ENCODE data around the gene LIME1.

Gene LIME1

GRCh38 chr20:63750807-63751470 lies 14.5 kb downstream of the LIME1 start:
- no peak for DNase-seq (ENCODE audit: low spot score)

DNA sequence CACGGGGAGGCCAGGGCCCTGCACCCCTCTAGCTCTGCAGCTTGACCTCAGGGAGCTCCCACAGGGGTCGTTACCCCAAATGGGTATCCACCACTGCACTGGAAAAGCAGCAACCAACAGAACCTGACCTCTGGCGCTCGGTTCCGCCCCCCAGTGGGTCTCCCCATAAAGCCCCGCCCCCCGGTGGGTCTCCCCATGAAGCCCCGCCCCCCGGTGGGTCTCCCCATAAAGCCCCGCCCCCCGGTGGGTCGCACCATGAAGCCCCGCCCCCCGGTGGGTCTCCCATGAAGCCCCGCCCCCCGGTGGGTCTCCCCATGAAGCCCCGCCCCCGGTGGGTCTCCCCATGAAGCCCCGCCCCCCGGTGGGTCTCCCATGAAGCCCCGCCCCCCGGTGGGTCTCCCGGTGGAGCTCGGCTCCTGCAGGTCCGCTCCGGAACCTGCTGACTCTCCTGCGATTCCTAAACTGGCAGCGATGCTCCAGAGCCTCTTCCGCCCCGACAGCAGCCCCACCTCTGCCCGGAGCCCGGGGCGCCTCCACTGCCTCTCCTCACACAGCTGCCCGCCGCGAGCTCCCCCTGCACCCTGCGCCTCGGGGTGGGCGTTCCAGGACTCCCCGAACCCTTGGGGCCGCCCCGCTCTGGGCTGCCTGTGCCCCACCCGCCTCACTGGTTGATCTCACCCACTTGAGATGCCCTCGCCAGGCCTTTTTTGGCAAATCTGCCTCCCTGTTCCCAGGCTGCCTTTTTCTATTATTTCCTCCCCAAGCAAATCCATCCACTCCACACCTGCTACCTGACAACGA lies 15.2 kb downstream of the LIME1 start:
- no peak for DNase-seq (ENCODE audit: low spot score)

DNA sequence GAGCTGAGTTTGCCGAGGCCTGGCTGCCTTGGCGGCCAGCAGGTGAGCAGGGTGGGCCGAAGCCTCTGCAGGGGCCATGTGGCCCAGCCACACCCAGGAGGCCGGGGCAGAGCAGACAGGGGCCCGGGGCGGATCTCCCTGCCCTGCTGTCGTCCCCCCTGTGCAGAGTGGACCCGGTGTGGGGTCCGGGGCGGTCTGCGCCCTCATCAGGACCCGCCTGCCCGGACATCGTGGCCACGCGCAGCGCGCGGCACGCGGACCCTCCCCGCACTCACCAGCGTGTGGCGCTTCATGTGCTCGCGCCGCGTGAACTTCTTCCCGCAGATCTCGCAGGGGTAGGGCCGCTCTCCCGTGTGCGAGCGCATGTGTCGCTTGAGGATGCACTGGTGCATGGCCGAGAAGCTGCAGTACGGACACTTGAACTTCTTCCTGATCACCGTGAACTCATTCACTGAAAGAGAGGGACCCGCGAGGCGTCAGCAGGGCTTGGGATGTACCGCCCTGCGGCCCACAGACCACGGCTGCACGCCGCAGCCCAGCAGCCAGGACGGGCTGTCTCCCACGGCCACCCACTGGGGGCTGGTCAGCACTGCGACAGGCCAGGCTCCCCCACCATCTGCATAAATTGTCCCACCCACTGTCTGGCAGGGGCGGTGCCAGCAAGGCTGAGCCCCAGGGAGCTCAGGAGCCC lies 16.1 kb downstream of the LIME1 start:
- DNase-seq (ENCODE audit: low spot score) = no peak

- DNase-seq (ENCODE audit: low spot score) = no peak
Measured at GRCh38 chr20:63753381-63753780, 16.9 kb downstream of the LIME1 start.

DNA sequence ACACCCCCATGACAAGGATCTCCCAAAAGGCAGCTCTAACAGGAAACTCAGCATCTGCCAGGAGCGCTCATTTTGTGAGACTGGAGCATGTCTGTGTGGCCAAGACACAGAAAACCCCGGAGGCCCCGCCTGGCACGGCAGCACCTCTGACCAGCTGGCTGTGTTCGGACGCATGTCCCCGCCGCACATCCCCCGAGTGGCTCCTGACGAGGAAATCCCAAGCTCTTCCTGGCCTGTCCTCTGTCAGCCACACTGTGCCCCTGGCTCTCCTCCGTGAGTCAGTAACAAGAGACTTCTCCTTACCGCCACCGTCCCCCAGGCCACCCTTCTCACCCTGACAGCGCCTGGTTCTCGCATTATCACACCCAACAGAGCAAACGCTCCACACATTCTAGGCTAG lies 17.5 kb downstream of the LIME1 start:
- no peak for DNase-seq (ENCODE audit: low spot score)

DNA sequence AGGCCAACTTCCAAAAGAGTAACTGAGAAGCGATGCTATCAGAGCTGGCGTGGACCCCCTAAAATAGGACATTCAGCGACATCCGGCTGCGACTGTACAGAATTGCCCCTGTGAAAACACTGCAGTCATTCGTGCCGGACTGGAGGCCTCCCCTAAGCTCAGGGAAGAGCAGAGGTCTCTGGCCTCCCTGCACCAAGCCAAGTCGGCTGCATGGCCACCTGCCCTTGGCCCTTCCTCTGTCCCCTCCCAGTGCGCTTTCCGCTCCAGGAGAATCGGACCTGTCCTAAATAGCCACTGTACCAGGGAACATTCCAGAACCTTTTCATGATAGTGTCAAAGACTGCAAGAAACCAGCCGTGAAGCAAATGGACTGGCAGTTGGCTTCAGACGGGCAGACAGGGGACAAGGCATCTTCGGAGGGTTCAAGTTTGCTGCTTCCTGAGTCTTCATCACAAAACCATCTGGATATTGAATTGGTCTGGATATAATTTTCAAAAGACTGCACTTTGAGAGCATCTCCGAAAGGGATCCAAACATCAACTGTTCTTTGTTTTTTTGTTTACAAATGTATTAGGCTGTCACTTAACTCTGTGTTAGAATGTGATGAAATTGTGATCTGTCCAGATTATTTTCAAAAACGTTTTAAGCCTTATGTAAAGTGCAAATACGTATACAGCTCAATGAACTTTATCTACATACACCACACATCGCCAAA lies 19.6 kb downstream of the LIME1 start:
- no peak for DNase-seq (ENCODE audit: low spot score)

GRCh38 chr20:63756648-63756991 lies 20.2 kb downstream of the LIME1 start:
- no peak for DNase-seq (ENCODE audit: low spot score)

DNA sequence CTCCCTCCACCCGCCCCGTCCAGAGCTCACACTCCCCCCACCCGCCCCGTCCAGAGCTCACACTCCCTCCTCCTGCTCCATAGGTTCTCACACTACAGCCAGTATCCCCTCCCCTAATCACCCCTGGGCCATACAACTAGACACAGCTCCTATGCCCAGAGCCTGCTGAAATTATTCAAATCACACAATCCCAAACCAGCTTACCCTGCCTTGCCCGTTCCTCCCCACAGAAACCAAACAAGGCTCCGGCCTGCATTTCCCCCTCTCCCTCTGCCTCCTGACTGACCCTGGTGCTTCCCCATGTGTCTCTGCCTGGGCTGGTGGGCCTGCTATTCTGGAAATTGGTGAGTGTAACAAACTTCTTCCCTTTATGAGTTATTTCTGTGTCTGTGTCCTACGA lies 21.7 kb downstream of the LIME1 start:
- DNase-seq (ENCODE audit: low spot score) = no peak

DNA sequence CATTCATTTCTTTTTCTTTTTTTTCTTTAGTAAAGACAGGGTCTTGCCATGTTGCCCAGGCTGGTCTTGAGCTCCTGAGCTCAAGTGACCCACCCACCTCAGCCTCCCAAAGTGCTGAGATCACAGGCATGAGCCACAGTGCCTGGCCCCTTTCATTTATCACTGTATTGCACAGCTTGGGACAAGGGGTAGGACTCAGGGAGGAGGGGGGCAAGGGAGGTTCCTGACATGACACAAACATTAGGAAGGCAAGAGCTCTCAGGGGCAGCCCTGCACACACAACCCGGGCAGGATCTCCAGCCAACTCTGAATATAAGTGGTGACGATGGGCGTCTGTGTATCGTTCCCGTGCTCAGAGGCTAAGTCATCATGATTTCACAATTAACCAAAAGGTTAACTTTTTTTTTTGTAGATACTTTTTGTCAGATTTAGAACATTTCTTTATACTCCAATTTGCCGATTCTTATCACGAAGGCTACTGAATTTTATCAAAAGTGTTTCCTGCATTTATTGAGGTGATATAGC lies 23.0 kb downstream of the LIME1 start:
- no peak for DNase-seq (ENCODE audit: low spot score)

GRCh38 chr20:63765082-63765873 lies 28.8 kb downstream of the LIME1 start:
- DNase-seq (ENCODE audit: low spot score) = no peak

GRCh38 chr20:63765902-63766301 lies 29.4 kb downstream of the LIME1 start:
- no peak for DNase-seq (ENCODE audit: low spot score)

DNA sequence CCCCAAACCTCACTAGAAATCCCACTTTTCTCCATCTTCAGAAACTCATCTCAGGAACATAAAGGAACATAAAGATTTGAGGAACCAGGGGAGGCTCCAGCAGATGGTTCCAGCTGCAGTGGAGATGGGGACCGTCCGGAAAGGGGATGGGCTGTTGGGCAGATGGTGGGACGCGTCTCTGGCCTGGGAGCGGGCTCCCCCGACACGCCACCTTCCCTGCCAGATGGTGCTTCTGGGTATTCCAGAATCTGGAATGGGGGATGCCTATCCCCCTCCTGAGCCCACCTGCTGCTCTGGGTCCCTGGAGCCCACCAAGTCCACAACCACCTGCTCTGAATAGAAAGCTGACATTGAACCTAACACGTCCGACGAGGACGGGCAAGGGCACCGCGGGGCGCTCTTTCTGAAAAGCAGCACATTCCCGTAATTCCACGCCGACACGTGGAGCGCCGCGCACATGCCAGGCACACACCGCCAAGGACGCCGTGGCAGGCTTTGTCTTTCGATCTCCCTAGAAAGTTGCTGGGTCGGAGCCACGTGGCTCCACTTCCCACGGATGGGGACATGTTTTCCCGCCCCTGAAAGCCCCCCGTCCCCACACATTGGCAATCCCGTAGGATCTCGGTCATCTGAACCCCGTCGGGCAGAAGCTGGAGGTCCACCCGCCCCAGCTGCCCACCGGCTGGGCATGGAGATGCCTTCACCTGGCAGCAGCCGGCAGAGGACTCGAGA lies 30.4 kb downstream of the LIME1 start:
- DNase-seq (ENCODE audit: low spot score) = no peak

DNA sequence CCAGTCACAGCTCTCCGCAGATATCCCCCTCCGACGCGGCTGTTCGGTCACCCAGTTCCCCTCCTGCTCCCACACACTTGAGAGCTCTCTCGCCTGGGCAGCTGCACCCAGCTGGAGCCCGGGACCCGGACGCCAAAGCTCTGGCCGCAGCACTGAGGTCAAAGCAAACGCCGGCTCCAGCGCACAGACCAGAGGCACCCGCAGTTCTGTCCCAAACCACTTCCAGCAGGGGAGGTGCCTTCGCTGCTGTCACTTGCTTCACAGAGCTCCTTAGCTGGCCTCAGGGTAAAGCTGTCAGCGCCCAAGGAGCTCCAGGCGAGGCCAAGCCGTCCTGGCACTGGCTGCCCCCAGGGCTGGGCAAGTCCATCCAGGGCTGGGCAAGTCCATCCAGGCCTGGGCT lies 31.0 kb downstream of the LIME1 start:
- DNase-seq (ENCODE audit: low spot score) = no peak

DNA sequence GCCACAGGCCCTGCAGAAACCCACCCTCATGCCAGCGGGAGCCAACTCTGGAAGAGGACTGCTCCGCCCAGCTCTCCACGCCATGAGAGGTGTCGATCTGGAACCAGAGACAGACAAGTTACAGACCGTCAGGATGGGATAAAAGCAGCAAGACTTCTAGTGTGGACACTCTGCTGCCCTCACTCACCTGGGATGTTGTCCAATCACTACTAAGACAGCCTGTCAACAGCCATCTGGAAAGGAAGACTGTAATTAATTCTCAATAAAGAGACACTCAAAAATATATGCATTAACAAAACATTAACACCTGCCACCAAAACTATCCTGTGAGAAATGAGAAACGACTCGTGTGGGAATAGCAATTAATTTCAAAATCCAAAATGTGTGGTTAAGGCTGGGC lies 31.4 kb downstream of the LIME1 start:
- DNase-seq (ENCODE audit: low spot score) = no peak

GRCh38 chr20:63768591-63769515 lies 32.4 kb downstream of the LIME1 start:
- DNase-seq (ENCODE audit: low spot score) = no peak

DNA sequence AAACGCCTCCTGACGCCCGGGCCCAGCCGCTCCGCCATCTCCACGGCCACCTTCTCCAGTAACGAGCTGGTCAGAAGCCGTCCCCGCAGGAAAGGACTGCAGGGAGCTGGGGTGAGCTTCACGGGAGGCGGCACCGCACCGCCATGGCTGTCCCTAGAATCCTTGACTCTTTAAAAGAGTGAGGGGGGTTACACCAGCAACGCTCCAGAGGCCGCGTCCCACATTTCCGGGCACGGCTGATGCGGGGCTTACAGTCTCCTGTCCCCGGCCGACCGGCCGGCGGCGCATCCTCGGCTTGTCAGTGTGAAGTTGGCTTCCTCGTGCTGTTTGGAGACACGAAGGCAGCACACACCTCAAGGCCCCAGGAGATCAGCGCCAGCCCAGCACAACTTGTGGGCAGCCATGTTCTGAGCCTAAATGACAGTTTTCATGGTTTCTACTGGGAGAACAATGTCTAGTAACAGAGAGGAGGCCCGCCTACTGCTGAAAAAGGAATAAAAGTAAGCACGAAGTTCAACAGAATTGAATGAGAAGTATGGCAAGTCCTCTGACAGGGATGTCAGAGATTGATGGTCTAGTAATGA lies 33.5 kb downstream of the LIME1 start:
- no peak for DNase-seq (ENCODE audit: low spot score)

- no peak for DNase-seq (ENCODE audit: low spot score)
Measured at GRCh38 chr20:63771046-63771707, 34.7 kb downstream of the LIME1 start.

GRCh38 chr20:63772781-63773518 lies 36.5 kb downstream of the LIME1 start:
- peak; percentile 69 for DNase-seq (ENCODE audit: low spot score)
